ENCODE results near the gene SNAI3. TPM values are rescaled to one million over a fixed set of nuclear protein-coding genes. Genes with fewer than 3 reads are reported as not detected.

The SNAI3 gene
- total RNA-seq, 1 donor from 2014 or later = 6.1 TPM

DNA sequence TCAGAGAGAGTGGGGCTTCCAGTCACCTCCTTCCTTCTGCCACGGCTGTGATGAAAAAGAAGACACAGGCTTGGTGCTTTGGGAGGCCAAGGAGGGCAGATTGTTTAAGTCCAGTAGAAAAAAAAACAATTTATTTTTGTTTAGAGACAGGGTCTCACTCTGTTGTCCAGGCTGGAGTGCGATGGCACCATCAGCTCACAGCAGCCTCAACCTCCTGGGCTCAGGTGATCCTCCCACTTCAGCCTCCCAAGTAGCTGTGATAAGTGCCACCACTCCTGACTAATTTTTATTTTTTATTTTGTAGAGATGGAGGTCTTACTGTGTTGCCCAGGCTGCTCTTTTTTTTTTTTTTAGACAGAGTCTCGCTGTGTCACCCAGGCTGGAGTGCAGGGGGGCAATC, 20.7 kb downstream of the SNAI3 start:
- no peak for DNase-seq
- H3K4me1 ChIP-seq = peaks cover 26% of the 10 kb centered on the region
- ATAC-seq = no peak
- no peak overlapping the region for H3K27ac ChIP-seq
- no peaks in the 10 kb centered on the region for H3K27me3 ChIP-seq (ENCODE audit: low read depth)
- intact Hi-C loops (cut with DNase I) = no loop called here
- H3K9me3 ChIP-seq = no peaks in the 10 kb centered on the region
- TF ChIP-seq, protein P1, sequence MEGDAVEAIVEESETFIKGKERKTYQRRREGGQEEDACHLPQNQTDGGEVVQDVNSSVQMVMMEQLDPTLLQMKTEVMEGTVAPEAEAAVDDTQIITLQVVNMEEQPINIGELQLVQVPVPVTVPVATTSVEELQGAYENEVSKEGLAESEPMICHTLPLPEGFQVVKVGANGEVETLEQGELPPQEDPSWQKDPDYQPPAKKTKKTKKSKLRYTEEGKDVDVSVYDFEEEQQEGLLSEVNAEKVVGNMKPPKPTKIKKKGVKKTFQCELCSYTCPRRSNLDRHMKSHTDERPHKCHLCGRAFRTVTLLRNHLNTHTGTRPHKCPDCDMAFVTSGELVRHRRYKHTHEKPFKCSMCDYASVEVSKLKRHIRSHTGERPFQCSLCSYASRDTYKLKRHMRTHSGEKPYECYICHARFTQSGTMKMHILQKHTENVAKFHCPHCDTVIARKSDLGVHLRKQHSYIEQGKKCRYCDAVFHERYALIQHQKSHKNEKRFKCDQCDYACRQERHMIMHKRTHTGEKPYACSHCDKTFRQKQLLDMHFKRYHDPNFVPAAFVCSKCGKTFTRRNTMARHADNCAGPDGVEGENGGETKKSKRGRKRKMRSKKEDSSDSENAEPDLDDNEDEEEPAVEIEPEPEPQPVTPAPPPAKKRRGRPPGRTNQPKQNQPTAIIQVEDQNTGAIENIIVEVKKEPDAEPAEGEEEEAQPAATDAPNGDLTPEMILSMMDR (IDR thresholded peaks at IDR 0.05) = no peak
- H3K4me3 ChIP-seq = no peak overlapping the region
- H3K36me3 ChIP-seq = no peaks in the 10 kb centered on the region

DNA sequence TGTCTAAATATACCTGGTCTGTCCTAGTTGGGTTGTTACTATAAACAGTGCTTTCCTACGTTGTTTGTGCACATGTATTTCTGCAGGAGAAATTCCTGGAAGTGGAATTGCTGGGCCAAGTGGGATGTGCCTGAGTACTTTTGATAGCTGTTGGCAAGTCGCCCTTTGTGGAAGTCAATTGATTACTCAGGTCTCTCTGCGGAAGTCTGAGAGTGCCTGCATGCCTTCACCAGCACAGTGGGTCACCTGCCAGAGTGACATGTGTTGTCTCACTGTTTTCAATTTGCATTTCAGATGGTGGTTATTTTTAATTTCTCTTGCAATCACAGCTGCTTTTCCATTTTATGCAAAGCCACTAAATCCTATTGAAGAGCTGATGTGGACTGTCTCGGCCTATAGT, 21.2 kb downstream of the SNAI3 start:
- Histone ChIP-seq H3K27ac (no peak overlapping the region), H3K4me3 (no peak overlapping the region), H3K9me3 (no peaks in the 10 kb centered on the region), H3K4me1 (peaks cover 26% of the 10 kb centered on the region), H3K36me3 (no peaks in the 10 kb centered on the region), H3K27me3 (ENCODE audit: low read depth) (no peaks in the 10 kb centered on the region)
- no peak for ATAC-seq
- no peak for DNase-seq
- intact Hi-C loops (cut with DNase I) = no loop called here
- TF ChIP-seq, protein P1 (IDR thresholded peaks at IDR 0.05) = no peak

- DNase-seq (peak; percentile 97), ATAC-seq (peak; percentile 98 to 99)
- no peaks in the 10 kb centered on the region for H3K9me3 ChIP-seq
- TF ChIP-seq, protein P1 (IDR thresholded peaks at IDR 0.05) = no peak
- no peaks in the 10 kb centered on the region for H3K27me3 ChIP-seq (ENCODE audit: low read depth)
- intact Hi-C loops (cut with DNase I) = no loop called here
- peak within 1 kb of the TSS; percentile 87 for H3K4me3 ChIP-seq
- H3K4me1 ChIP-seq = peaks cover 26% of the 10 kb centered on the region
- H3K36me3 ChIP-seq = peaks cover 4% of the 10 kb centered on the region
- peak within 1 kb of the TSS; percentile 91 for H3K27ac ChIP-seq
Measured at GRCh38 chr16:88662843-88663606, 23.3 kb downstream of the SNAI3 start, which contains the start of gene MVD. Gene MVD (minus strand): TSS chr16:88663091. CDS start chr16:88663080, 11 bp downstream.

DNA sequence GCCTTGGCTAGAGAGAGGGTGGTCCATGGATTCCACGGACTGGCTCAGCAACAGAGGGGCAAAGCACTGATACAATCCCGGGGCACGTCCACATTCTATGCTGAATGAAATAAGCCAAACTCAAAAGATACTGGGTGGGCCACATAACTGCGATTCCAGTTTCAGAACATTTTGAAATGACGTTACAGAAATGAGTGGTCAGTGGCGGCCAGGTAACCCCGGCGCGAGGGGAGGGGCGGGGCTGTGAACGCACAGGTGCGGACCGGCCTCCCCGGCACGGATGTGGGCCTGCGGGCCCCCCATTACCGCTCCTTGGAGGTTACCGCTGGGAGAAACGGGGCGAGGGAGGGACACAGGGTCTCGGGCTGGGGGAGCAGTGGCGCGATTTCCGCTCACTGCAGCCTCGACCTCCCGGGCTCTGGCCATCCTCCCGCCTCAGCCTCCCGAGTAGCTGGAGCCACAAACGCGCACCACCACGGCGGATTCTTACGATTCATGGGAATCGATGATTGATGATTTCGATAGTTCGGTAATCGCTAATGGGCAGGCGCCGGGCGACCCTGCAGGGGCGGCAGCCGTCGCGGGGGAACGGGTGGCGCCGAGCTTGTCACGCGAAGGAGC, 24.0 kb downstream of the SNAI3 start:
- ATAC-seq (peak; percentile 4 to 31), DNase-seq (no peak)
- Histone ChIP-seq H3K4me3 (peak overlapping the region; percentile 87), H3K27me3 (ENCODE audit: low read depth) (no peaks in the 10 kb centered on the region), H3K36me3 (peaks cover 10% of the 10 kb centered on the region), H3K27ac (peak overlapping the region; percentile 91), H3K4me1 (peaks cover 26% of the 10 kb centered on the region), H3K9me3 (no peaks in the 10 kb centered on the region)
- TF ChIP-seq, protein P1 (IDR thresholded peaks at IDR 0.05) = no peak
- intact Hi-C loops (cut with DNase I) = no loop called here

DNA sequence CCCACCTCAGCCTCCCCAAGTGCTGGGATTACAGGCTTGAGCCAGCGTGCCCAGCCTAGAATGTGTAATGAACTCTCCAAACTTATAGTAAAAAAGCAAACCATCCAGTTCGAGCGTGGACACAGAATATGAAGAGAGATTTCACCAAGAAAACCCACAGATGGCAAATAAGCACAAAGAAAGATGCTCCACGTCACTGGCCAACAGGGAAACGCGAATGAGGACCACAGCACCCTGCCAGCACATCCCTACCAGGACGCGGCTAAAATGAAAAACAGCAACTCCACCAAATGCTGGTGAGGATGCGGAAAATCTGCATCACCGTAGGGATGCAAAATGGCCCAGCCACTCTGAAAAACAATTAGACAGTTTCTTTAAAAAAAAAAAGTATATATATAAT, 24.8 kb downstream of the SNAI3 start:
- H3K4me3 ChIP-seq = no peak overlapping the region
- no peak overlapping the region for H3K27ac ChIP-seq
- TF ChIP-seq, protein P1 (IDR thresholded peaks at IDR 0.05) = no peak
- peaks cover 18% of the 10 kb centered on the region for H3K36me3 ChIP-seq
- H3K4me1 ChIP-seq = peaks cover 26% of the 10 kb centered on the region
- ATAC-seq = no peak
- no peak for DNase-seq
- intact Hi-C loops (cut with DNase I) = no loop called here
- no peaks in the 10 kb centered on the region for H3K9me3 ChIP-seq
- no peaks in the 10 kb centered on the region for H3K27me3 ChIP-seq (ENCODE audit: low read depth)
